HEK293 (cell line): ENCODE data around the gene CYP26A1.
A peak's percentile ranks its signal among the peaks of the same experiment; 100 is the strongest.

Source experiments
- CTCF ChIA-PET: fragments of 350-600 bp; formaldehyde crosslinking; extraction: SDS; loops from one replicate; lab custom pipeline; 2021; ENCODE audit warnings: antibody characterized with exemption; lab: Yijun Ruan, JAX
- POLR2A ChIA-PET: fragments of 300-600 bp; formaldehyde crosslinking; extraction: SDS; loops from one replicate; lab custom pipeline; 2020; ENCODE audit warnings: antibody characterized with exemption, inconsistent platforms; lab: Yijun Ruan, JAX
- H3K27ac ChIP-seq: fragments of 200-500 bp; sonication (Bioruptor generic); 2 replicates; pipeline ENCODE4 v1.5.1; 2014; ENCODE audit warnings: low read depth, low read length, control low read depth, inconsistent platforms; ENCODE audit errors: extremely low read depth
- H3K36me3 ChIP-seq, 2 experiments: fragments of 200-500 bp in 1 of 2; sonication (Bioruptor generic) in 1 of 2; 1 replicate in 1 of 2; 2 replicates in 1 of 2; pipeline ENCODE4 v1.5.1; 2014 to 2017; ENCODE audit warnings: inconsistent platforms in 2 of 2, low read length in 2 of 2; ENCODE audit not compliant: control insufficient read depth in 2 of 2, insufficient read depth in 1 of 2
- H3K4me1 ChIP-seq: fragments of 200-500 bp; sonication (Bioruptor generic); 2 replicates; pipeline ENCODE4 v1.5.1; 2014; ENCODE audit warnings: mild to moderate bottlenecking, low read length, inconsistent platforms; ENCODE audit not compliant: control insufficient read depth, insufficient read depth
- H3K4me3 ChIP-seq: 2 replicates; pipeline ENCODE4 v1.5.1; 2011; ENCODE audit warnings: low read depth, mild to moderate bottlenecking, control low read depth, low read length, moderate library complexity
- H3K9me3 ChIP-seq: fragments of 200-500 bp; sonication (Bioruptor generic); 2 replicates; pipeline ENCODE4 v1.5.1; 2014; ENCODE audit warnings: low read depth, low read length, inconsistent platforms; ENCODE audit not compliant: control insufficient read depth, insufficient read depth
- GLI4 ChIP-seq: fragments of 450-650 bp; formaldehyde crosslinking; IDR thresholded peaks from 2 replicates; pipeline ENCODE4 v1.5.1; 2016; ENCODE audit warnings: missing biosample characterization, missing genetic modification characterization
- IKZF3 ChIP-seq: fragments of 450-650 bp; IDR thresholded peaks from 2 replicates; pipeline ENCODE4 v1.5.0; 2018; ENCODE audit warnings: missing biosample characterization, mild to moderate bottlenecking, missing genetic modification characterization, moderate library complexity
- MEIS1 ChIP-seq: sonication (generic); formaldehyde crosslinking; IDR thresholded peaks from 2 replicates; pipeline ENCODE4 v1.8.1; 2022; ENCODE audit warnings: missing genetic modification reagents, mild to moderate bottlenecking, borderline replicate concordance
- OSR2 ChIP-seq: fragments of 450-650 bp; formaldehyde crosslinking; IDR thresholded peaks from 2 replicates; pipeline ENCODE4 v1.5.1; 2016; ENCODE audit warnings: missing biosample characterization, missing genetic modification characterization
- OVOL3 ChIP-seq: fragments of 450-650 bp; formaldehyde crosslinking; IDR thresholded peaks from 2 replicates; pipeline ENCODE4 v1.5.1; 2016; ENCODE audit warnings: missing biosample characterization, missing genetic modification characterization
- SALL2 ChIP-seq: fragments of 450-650 bp; formaldehyde crosslinking; IDR thresholded peaks from 2 replicates; pipeline ENCODE4 v1.5.0; 2017; ENCODE audit warnings: missing biosample characterization, mild to moderate bottlenecking, missing genetic modification characterization, borderline replicate concordance
- ZBTB17 ChIP-seq: fragments of 450-650 bp; formaldehyde crosslinking; IDR thresholded peaks from 2 replicates; pipeline ENCODE4 v1.5.1; 2016; ENCODE audit warnings: missing biosample characterization, missing genetic modification characterization
- ZBTB21 ChIP-seq: fragments of 450-650 bp; formaldehyde crosslinking; IDR thresholded peaks from 2 replicates; pipeline ENCODE4 v1.5.1; 2017; ENCODE audit warnings: missing biosample characterization, missing genetic modification characterization
- ZBTB8A ChIP-seq: fragments of 450-650 bp; formaldehyde crosslinking; IDR thresholded peaks from 2 replicates; pipeline ENCODE4 v1.5.1; 2016; ENCODE audit warnings: missing biosample characterization, missing genetic modification characterization
- ZIC2 ChIP-seq: fragments of 450-650 bp; formaldehyde crosslinking; IDR thresholded peaks from 2 replicates; pipeline ENCODE4 v1.5.1; 2016; ENCODE audit warnings: missing biosample characterization, missing genetic modification characterization
- ZNF10 ChIP-seq: fragments of 450-650 bp; formaldehyde crosslinking; IDR thresholded peaks from 2 replicates; pipeline ENCODE4 v1.5.1; 2017; ENCODE audit warnings: missing biosample characterization, missing genetic modification characterization
- ZNF146 ChIP-seq: fragments of 450-650 bp; formaldehyde crosslinking; IDR thresholded peaks from 2 replicates; pipeline ENCODE4 v1.5.1; 2016; ENCODE audit warnings: missing biosample characterization, missing genetic modification characterization
- ZNF16 ChIP-seq: fragments of 450-650 bp; formaldehyde crosslinking; IDR thresholded peaks from 2 replicates; pipeline ENCODE4 v1.5.1; 2016; ENCODE audit warnings: low read depth, missing biosample characterization, missing genetic modification characterization
- ZNF174 ChIP-seq: fragments of 450-650 bp; formaldehyde crosslinking; IDR thresholded peaks from 2 replicates; pipeline ENCODE4 v1.5.0; 2017; ENCODE audit warnings: missing biosample characterization, mild to moderate bottlenecking, missing genetic modification characterization
- ZNF341 ChIP-seq: fragments of 450-650 bp; formaldehyde crosslinking; IDR thresholded peaks from 2 replicates; pipeline ENCODE4; 2016; ENCODE audit warnings: low read depth, missing biosample characterization, missing genetic modification characterization
- ZNF514 ChIP-seq: fragments of 450-650 bp; formaldehyde crosslinking; IDR thresholded peaks from 2 replicates; pipeline ENCODE4 v1.5.1; 2016; ENCODE audit warnings: missing biosample characterization, missing genetic modification characterization
- ZNF561 ChIP-seq: fragments of 450-650 bp; IDR thresholded peaks from 2 replicates; pipeline ENCODE4 v1.5.1; 2018; ENCODE audit warnings: missing biosample characterization, missing genetic modification characterization, borderline replicate concordance
- ZNF600 ChIP-seq: fragments of 450-650 bp; formaldehyde crosslinking; IDR thresholded peaks from 2 replicates; pipeline ENCODE4 v1.5.1; 2016; ENCODE audit warnings: missing biosample characterization, missing genetic modification characterization
- ZNF626 ChIP-seq: fragments of 450-650 bp; sonication (Bioruptor Pico); formaldehyde crosslinking; IDR thresholded peaks from 2 replicates; pipeline ENCODE4 v1.5.1; 2018; ENCODE audit warnings: missing biosample characterization, missing genetic modification characterization, inconsistent platforms
- ZNF660 ChIP-seq: fragments of 450-650 bp; IDR thresholded peaks from 2 replicates; pipeline ENCODE4 v1.5.1; 2018; ENCODE audit warnings: missing biosample characterization, mild to moderate bottlenecking, missing genetic modification characterization
- ZSCAN30 ChIP-seq: fragments of 450-650 bp; IDR thresholded peaks from 2 replicates; pipeline ENCODE4 v1.5.1; 2018; ENCODE audit warnings: missing biosample characterization, mild to moderate bottlenecking, missing genetic modification characterization, moderate library complexity
- TF ChIP-seq, protein P1 (sequence below): fragments of 450-650 bp; formaldehyde crosslinking; IDR thresholded peaks from 2 replicates; pipeline ENCODE4 v1.5.1; 2016; ENCODE audit warnings: missing biosample characterization, missing genetic modification characterization, borderline replicate concordance
- TF ChIP-seq, protein P2 (sequence below): fragments of 450-650 bp; formaldehyde crosslinking; IDR thresholded peaks from 2 replicates; pipeline ENCODE4 v1.5.1; 2016; ENCODE audit warnings: missing biosample characterization, missing genetic modification characterization, borderline replicate concordance
- TF ChIP-seq, protein P3 (sequence below): fragments of 450-650 bp; formaldehyde crosslinking; IDR thresholded peaks from 2 replicates; pipeline ENCODE4 v1.5.1; 2017; ENCODE audit warnings: missing biosample characterization, missing genetic modification characterization
- TF ChIP-seq, protein P4 (sequence below): fragments of 450-650 bp; formaldehyde crosslinking; IDR thresholded peaks from 2 replicates; pipeline ENCODE4 v1.5.1; 2016; ENCODE audit warnings: missing biosample characterization, missing genetic modification characterization

CYP26A1 gene, protein sequence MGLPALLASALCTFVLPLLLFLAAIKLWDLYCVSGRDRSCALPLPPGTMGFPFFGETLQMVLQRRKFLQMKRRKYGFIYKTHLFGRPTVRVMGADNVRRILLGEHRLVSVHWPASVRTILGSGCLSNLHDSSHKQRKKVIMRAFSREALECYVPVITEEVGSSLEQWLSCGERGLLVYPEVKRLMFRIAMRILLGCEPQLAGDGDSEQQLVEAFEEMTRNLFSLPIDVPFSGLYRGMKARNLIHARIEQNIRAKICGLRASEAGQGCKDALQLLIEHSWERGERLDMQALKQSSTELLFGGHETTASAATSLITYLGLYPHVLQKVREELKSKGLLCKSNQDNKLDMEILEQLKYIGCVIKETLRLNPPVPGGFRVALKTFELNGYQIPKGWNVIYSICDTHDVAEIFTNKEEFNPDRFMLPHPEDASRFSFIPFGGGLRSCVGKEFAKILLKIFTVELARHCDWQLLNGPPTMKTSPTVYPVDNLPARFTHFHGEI

DNA sequence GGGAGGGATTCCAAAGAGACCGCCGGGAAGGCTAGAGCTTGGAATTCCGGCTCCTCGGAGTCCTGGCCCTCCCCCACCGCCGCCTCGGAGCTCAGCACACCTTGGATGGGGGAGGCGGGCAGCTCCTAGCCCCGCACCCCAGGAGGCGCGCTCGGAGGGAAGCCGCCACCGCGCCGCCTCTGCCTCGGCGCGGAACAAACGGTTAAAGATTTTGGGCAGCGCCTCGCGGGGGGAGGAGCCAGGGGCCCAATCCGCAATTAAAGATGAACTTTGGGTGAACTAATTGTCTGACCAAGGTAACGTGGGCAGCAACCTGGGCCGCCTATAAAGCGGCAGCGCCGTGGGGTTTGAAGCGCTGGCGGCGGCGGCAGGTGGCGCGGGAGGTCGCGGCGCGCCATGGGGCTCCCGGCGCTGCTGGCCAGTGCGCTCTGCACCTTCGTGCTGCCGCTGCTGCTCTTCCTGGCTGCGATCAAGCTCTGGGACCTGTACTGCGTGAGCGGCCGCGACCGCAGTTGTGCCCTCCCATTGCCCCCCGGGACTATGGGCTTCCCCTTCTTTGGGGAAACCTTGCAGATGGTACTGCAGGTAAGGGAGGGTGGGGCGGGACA is at the start of gene CYP26A1:
TSS of gene CYP26A1 (plus strand) at position 355 of the 608 bp plus-strand sequence. CDS start at position 397, 42 bp downstream.
- Histone ChIP-seq H3K4me3 (peak within 1 kb of the TSS; percentile 52), H3K27ac (no peak within 1 kb of the TSS; the same call in 1 of the 2 replicates), H3K36me3 (no peaks in the 10 kb centered on the region), H3K4me1 (no peaks in the 10 kb centered on the region; the same call in none of the 2 replicates), H3K9me3 (no peaks in the 10 kb centered on the region)
- ChIA-PET CTCF (interaction anchor here (1.0 to 3.0 kb wide), 4 partner anchors 67 to 481 kb away, joined by 3 to 10 read pairs (median 4); no protein-coding TSS in a partner anchor), POLR2A (no interaction called here)
- TF ChIP-seq SALL2 (no peak), ZNF16 (tag by site-specific recombination) (no peak), ZBTB21 (no peak), ZBTB17 (tag by site-specific recombination) (peak; percentile 20; the same call in 1 of the 2 replicates), ZNF174 (no peak), ZNF660 (0 out of 2 replicates have a peak, but pooled peaks have one; percentile 6), MEIS1 (CRISPR knock-in tag) (no peak), ZBTB8A (peak; percentile 27; the same call in 1 of the 2 replicates), ZNF341 (peak; percentile 37), ZNF561 (tag by site-specific recombination) (peak; percentile 44; the same call in 1 of the 2 replicates), OSR2 (tag by site-specific recombination) (no peak; the same call in 1 of the 2 replicates), IKZF3 (tag by site-specific recombination) (peak; percentile 57), ZNF146 (no peak), ZIC2 (peak; percentile 69), ZNF10 (tag by site-specific recombination) (no peak), ZNF514 (tag by site-specific recombination) (no peak), ZNF600 (tag by site-specific recombination) (peak; percentile 81; the same call in 1 of the 2 replicates), OVOL3 (tag by site-specific recombination) (no peak), ZSCAN30 (tag by site-specific recombination) (no peak), GLI4 (tag by site-specific recombination) (no peak), ZNF626 (tag by site-specific recombination) (no peak)
- TF ChIP-seq, protein P1, sequence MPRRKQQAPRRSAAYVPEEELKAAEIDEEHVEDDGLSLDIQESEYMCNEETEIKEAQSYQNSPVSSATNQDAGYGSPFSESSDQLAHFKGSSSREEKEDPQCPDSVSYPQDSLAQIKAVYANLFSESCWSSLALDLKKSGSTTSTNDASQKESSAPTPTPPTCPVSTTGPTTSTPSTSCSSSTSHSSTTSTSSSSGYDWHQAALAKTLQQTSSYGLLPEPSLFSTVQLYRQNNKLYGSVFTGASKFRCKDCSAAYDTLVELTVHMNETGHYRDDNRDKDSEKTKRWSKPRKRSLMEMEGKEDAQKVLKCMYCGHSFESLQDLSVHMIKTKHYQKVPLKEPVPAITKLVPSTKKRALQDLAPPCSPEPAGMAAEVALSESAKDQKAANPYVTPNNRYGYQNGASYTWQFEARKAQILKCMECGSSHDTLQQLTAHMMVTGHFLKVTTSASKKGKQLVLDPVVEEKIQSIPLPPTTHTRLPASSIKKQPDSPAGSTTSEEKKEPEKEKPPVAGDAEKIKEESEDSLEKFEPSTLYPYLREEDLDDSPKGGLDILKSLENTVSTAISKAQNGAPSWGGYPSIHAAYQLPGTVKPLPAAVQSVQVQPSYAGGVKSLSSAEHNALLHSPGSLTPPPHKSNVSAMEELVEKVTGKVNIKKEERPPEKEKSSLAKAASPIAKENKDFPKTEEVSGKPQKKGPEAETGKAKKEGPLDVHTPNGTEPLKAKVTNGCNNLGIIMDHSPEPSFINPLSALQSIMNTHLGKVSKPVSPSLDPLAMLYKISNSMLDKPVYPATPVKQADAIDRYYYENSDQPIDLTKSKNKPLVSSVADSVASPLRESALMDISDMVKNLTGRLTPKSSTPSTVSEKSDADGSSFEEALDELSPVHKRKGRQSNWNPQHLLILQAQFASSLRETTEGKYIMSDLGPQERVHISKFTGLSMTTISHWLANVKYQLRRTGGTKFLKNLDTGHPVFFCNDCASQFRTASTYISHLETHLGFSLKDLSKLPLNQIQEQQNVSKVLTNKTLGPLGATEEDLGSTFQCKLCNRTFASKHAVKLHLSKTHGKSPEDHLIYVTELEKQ (tag by site-specific recombination), result 0 out of 2 replicates have a peak, but pooled peaks have one; percentile 41
- TF ChIP-seq, protein P2, sequence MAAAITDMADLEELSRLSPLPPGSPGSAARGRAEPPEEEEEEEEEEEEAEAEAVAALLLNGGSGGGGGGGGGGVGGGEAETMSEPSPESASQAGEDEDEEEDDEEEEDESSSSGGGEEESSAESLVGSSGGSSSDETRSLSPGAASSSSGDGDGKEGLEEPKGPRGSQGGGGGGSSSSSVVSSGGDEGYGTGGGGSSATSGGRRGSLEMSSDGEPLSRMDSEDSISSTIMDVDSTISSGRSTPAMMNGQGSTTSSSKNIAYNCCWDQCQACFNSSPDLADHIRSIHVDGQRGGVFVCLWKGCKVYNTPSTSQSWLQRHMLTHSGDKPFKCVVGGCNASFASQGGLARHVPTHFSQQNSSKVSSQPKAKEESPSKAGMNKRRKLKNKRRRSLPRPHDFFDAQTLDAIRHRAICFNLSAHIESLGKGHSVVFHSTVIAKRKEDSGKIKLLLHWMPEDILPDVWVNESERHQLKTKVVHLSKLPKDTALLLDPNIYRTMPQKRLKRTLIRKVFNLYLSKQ (tag by site-specific recombination), result no peak
- TF ChIP-seq, protein P3, sequence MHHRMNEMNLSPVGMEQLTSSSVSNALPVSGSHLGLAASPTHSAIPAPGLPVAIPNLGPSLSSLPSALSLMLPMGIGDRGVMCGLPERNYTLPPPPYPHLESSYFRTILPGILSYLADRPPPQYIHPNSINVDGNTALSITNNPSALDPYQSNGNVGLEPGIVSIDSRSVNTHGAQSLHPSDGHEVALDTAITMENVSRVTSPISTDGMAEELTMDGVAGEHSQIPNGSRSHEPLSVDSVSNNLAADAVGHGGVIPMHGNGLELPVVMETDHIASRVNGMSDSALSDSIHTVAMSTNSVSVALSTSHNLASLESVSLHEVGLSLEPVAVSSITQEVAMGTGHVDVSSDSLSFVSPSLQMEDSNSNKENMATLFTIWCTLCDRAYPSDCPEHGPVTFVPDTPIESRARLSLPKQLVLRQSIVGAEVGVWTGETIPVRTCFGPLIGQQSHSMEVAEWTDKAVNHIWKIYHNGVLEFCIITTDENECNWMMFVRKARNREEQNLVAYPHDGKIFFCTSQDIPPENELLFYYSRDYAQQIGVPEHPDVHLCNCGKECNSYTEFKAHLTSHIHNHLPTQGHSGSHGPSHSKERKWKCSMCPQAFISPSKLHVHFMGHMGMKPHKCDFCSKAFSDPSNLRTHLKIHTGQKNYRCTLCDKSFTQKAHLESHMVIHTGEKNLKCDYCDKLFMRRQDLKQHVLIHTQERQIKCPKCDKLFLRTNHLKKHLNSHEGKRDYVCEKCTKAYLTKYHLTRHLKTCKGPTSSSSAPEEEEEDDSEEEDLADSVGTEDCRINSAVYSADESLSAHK (tag by site-specific recombination), result peak; percentile 13; the same call in 1 of the 2 replicates
- TF ChIP-seq, protein P4, sequence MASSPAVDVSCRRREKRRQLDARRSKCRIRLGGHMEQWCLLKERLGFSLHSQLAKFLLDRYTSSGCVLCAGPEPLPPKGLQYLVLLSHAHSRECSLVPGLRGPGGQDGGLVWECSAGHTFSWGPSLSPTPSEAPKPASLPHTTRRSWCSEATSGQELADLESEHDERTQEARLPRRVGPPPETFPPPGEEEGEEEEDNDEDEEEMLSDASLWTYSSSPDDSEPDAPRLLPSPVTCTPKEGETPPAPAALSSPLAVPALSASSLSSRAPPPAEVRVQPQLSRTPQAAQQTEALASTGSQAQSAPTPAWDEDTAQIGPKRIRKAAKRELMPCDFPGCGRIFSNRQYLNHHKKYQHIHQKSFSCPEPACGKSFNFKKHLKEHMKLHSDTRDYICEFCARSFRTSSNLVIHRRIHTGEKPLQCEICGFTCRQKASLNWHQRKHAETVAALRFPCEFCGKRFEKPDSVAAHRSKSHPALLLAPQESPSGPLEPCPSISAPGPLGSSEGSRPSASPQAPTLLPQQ (tag by site-specific recombination), result no peak
